Glomerular endothelial cell (primary cell): ENCODE results near the gene DEFB128. TPM values are rescaled to one million over a fixed set of nuclear protein-coding genes. Genes with fewer than 3 reads are reported as not detected.
"Not testable (repeated sequence)": the region's sequence is repeated elsewhere in the genome, so short reads cannot be mapped to it uniquely, and the experiment has no call there.

Experiments
- DNase-seq: peaks from one replicate; pipeline ENCODE4 v3.0.0-alpha.2; 2011; ENCODE audit warnings: low read depth, low spot score; ENCODE audit errors: extremely low read depth
- total RNA-seq: library from RNA; depleted of rRNA; stranded (reverse); fragments of >200 nt; gene quantifications from 2 replicates; pipeline ENCODE4 v1.2.3, GENCODE V29; 2015

The DEFB128 gene
- total RNA-seq, result not detected in 2 replicates

DNA sequence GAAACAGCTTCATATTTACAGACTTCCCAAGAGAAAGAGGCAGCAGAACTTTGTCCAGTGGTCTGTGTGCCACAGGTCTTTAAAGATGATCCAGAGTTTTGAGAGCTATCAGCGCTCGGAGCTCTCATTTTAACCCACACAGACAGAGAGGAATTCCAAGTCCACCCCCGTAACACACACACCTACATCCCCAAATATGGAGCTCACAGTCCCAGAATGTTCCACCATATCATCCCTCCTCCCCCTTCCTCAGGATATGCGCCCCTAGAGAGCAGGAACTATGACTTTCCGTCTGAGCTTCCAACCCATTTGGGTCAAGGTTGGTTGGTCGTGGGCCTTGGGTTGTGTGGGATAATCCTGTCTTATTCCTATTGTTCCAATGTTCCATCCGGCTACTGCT, at the start of gene DEFB128:
TSS of gene DEFB128 (minus strand) at position 101 of the 400 bp plus-strand sequence. CDS start at position 13, 88 bp downstream.
- no peak for DNase-seq

DNA sequence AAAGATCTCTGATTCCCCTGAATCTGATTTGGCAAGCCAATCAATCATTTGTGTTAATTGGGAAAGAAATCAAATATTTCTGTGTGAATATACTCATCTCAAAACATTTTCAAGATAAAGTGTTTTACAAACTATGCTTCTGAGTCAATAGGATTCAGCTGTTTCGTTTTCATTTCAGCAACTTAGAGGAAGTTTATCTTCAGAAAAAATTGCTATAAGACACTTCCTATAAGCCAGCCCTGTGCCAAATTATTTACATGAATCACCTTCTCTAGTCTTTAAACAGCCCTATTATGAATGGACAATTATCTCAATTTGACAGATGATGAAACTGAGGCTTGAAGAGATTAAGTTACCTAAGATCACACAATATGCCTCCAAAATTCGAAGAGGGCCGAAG, 48.4 kb upstream of the DEFB128 start:
- DNase-seq, result no peak

DNA sequence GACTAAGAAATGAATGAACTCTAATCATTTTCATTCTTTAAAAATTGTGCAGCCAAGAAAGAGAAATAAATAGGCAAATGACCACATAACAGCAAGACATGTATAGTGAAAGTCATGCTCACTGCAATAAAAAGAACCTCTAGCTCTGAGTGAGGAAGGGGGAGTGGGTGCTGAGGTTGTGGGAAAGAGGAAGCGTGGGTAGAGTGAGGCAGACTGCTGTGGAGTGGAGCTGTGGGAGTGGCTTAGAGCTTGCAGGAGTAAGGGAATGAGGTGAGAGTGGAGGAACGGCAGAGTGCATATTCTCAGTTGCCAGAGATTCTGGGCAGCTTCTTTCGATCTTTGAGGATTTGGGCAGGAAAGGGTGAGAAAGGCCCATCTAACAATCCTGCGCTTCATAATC, 48.0 kb upstream of the DEFB128 start:
- DNase-seq, result no peak

DNA sequence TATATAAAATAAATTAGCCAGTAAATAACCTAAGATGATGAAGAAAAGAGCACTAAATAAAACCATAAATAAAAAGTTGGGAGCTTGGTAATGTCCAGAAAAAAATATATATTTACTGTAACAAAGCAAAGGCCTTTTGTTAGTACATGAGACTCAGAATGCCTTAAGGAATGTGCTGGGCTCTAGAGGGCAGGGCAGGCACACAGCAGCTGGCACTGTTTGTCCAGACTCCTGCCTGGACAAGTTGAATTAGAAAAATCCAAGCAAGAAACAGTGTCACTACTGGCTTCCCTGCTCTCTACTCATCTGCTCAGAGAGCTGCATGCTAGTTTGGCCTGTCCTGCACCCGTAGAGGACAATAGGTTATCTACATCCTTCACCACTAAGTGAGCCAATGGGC, 46.4 kb upstream of the DEFB128 start:
- no peak for DNase-seq

DNA sequence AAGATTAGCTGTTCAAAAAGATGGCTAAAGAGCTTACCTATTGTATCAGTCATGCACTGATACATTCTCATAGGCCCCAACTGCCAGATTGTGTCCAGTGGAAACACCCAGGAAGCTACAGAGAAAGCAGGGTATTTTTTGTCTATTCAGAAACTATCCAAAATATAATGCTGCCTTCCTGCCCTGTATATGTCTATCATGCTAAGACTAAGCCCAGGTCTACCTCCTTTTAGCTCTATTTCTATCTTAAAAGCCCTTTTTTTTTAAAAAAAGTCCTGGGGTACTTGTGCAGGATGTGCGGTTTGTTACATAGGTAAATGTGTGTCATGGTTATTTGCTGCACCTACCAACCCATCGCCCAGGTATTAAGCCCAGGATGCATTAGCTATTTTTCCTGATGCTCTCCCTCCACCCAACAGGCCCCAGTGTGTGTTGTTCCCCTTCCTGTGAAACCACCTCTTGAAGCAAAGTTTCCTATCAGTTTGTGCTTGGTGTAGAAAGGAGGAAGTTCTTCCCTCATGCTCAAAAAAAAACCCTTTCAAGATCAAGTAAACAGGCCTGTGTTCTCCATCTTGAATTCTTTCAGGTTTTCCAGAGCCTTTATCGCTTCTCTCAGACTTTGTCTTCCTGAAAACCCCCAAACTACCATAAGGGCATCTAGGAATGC, 38.1 kb upstream of the DEFB128 start:
- DNase-seq, result no peak

DNA sequence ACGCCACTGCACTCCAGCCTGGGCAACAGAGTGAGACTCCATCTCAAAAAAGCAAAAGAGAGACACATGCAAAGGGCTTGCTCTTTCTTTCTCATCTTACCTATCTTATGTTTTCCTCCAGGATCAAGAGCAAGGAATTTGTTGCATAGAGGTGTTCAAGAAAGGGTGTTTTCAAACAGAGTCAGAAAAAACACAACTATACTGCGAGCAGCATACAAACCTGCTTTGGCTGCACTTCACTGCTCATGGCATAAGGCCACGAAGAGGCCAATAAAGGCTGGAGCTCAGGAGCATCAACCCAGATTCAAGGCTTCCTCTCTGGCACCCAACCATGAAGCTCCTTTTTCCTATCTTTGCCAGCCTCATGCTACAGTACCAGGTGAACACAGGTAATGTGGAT, 37.4 kb upstream of the DEFB128 start, which contains the start of gene DEFB129:
TSS of gene DEFB129 (plus strand) at position 301 of the 400 bp plus-strand sequence. CDS start at position 332, 31 bp downstream.
- no peak for DNase-seq

DNA sequence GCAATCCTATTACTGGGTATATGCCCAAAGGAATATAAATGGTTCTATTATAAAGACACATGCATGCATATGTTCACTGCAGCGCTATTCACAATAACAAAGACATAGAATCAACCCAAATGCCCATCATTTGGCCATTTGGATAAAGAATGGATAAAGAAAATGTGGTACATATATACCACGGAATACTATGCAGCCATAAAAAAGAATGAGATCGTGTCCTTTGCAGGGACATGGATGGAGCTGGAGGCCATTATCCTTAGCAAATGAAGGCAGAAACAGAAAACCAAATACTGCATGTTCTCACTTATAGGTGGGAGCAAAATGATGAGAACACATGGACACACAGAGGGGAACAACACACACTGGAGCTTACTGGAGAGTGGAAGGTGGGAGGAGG, 36.4 kb upstream of the DEFB128 start:
- not testable (repeated sequence) for DNase-seq

DNA sequence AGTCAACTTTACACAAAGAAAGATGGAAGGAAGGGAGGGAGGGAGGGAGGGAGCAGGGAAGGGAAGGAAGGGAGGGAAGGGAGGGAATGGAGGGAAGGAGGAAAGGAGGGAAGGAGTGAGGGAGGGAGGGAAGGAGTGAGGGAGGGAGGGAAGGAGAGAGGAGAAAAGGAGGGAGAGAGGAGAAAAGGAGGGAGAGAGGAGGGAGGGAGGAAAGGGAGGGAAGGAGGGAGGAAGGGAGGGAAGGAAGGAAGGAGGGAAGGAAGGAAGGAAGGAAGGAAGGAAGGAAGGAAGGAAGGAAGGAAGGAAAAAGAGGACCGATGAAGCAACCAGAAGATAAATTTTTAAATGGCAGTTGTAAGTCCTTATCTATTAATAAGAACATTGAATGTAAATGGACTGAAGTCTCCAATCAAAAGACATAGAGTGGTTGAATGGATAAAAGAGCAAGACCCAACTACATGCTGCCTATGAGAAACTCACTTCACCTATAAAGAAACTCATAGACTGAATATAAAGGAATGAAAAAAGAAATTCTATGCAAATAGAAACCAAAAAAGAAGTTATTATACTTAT, 31.8 kb upstream of the DEFB128 start:
- DNase-seq, result no peak

DNA sequence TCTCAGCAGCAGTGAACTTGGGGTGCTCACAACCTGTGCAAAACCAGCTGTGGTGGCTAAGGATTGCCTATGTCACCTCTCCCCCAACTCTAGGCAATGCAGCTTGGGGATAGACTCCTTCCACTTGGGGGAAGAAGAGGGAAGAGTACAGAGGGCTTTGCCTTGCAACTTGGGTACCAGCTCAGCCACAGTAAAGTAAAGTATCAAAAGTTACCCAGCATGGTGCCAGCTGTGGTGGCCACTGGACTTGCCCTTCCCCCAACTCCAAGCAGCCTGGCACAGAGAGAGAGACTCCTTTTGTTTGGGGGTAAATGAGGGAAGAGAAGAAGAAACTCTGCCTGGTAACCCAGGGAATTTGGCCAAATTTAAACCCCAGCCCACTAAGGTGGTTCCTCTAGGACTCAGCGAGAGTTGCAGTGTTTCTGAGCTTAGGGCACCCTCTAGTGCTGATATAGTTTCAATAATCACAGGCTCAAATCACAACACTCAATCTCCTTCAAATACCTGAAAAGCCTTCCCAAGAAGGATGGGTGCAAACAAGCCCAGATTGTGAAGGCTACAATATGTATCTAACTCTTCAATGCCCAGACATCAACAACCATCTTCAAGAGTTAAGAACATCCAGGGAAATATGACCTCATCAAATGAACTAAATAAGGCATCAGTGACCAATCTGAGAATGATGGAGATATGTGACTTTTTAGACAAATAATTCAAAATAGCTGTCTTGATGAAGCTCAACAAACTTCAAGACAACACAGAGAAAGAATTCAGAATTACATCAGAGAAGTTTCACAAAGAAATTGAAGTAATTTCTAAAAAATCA, 30.0 kb upstream of the DEFB128 start:
- DNase-seq, result no peak

DNA sequence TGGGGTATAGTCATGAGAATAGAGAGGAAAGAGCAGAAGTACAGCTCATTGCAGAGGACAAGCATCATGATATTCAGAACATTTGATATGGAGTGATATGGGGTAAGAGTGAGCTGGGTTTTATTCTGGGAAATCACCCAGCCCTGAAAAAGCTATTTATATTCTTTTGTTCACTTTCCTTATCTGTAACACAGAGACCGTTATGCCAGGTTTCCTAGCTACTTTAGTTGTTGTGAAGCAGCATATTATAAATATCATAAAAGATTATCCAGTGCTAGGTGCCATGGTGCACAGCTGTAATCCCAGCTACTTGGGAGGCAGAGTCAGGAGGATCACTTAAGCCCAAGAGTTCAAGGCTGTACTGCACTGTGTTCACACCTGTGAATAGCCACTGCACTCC, 27.8 kb upstream of the DEFB128 start:
- DNase-seq, result no peak

DNA sequence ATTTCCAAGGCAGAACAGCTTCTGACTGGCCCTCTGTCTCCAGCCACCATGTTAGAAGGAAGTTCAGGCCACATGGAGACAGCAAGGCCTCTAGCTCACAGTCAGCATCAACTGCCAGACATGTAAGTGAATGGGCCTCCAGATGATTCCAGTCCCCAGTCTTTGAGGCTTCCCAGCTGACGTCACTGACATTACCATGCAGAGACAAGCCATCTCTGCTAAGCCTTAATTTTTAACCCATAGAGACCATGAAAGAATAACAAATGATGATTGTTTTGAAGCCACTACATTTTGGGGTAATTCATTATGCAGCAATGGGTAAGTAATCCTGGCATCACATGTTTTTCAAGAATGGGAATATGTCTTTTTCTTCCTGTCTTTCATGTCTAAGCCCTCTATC, 26.3 kb upstream of the DEFB128 start:
- no peak for DNase-seq

DNA sequence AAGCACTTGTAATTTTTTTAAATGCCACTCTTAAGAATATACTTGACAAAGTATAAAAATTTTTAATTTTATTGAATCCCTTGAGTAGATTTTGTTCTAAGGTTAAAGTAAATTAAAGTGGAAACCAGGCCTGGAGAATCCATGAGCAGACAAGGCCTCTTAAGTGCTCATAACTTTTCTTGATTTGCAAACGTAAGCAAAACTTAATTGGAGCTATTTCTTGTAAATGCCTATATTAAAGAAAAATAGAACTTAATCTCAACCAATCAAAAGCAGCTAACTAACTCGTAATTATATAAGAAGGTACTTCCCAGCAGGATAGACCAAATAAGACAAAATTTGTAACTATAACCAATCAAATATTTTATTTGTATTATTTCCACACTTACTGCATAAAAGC, 24.9 kb upstream of the DEFB128 start:
- no peak for DNase-seq

DNA sequence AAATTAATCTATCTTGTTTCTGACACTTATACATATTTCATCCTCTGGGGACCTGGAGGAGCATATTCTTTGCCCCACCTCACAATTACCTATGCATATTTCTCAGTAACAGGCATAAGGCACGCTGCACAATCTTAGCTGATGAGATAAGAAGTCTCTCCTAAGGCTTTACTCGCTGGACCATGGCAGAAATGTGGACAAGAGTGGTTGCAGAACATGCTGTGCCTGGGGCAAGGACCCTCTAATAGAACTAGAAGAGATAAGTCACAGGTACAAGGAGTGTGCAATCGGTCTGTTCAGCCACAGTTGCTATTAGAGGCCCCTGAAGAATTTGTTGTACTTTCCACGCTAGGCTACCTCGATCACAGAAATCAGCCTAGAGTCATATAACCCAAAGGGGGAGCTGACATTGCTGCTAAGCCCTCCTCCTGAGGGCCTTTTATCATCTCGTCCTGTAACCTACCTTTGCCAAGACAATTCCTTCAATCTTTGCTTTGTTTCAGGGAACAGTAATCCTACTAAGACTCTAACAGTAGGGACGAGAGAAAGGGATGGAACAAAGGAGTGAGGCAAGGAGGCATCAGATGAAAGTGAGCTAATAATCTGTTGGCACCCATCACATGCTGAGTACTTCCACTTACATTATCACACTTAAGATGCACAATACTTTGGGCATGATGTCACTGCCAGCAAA, 21.4 kb upstream of the DEFB128 start:
- DNase-seq, result no peak

DNA sequence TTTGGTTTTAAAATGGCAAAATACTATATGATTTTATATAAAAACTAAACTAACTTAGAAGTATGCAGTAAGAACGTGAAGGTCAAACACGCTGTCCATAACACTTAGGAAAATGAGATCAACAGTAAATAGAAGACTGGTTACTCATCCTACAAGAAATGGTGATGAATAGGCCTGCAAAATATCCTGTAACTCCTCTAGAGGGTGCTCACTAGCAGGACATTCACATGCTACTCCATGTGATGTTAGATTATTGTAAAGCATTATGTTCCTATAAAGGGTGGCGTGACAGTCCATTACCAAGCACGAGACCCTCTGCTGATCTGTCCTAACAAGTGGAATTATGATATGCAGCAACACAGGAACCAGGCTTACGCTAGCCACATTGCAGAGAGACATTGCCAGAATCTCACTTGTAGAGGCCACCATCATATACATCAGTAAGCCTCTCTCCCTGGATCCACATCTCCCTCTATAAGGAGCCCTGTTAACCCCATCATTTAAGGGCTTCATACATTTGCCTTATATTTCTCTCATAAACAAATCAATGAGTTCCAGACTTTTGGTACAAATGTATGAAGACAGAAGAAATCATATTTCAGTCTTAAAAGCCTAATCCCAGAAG, 19.5 kb upstream of the DEFB128 start:
- DNase-seq, result peak; percentile 16

DNA sequence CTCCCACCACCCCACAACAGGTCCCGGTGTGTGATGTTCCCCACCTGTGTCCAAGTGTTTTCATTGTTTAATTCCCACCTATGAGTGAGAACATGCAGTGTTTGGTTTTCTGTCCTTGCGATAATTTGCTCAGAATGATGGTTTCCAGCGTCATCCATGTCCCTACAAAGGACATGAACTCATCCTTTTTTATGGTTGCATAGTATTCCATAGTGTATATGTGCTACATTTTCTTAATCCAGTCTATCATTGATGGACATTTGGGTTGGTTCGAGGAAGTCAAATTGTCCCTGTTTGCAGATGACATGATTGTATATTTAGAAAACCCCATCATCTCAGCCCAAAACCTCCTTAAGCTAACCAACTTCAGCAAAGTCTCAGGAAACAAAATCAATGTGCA, 14.1 kb upstream of the DEFB128 start:
- not testable (repeated sequence) for DNase-seq

DNA sequence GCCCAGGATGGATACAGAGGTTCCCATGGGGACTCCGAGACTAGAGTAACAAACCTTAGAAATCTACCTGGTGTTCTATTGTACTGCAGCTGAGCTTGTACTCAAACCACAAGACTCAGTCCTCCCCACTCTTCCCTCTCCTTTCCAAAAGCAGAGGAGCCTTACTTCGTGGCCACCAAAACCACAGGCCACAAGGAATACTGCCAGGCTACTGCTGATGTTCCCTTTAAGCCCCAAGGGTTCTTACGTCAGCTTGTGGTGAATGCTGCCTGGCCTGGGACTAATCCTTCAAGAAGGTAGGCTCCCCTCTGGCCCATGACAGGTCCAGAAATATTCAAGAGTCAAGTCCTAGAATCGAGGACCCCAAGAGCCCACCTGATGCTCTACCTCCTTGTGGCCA, 10.5 kb upstream of the DEFB128 start:
- no peak for DNase-seq

DNA sequence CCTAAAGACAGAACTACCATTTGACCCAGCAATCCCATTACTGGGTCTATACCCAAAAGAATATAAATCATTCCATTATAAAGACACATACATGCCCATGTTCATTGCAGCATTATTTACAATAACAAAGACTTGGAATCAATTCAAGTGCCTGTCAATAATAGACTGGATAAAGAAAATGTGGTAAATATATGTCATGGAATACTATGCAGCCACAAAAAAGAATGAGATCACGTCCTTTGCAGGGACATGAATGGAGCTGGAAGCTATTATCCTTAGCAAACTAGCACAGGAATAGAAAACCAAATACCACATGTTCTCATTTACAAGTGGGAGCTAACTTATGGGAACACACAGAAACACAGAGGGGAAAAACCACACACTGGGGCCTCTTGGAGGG, 8.7 kb upstream of the DEFB128 start:
- no peak for DNase-seq

DNA sequence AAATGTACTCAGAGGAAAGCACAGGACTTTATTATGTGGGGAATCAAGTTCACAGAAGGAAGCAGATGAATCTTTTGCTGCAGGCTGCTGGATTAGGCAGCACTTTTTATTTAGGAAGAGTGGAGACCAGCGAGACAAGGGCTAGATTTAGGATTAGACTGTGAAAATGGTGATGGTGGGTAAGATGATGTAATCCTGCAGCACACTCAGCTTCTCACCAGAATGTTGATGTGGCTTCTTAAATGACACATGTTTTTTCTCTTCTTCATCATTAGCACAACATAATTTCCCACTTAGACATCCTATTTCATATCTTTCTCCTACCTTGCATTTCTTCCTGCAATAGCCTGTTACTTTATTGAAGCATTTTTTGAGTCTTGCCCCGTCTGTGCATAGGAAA, 1.8 kb downstream of the DEFB128 start:
- DNase-seq, result no peak

DNA sequence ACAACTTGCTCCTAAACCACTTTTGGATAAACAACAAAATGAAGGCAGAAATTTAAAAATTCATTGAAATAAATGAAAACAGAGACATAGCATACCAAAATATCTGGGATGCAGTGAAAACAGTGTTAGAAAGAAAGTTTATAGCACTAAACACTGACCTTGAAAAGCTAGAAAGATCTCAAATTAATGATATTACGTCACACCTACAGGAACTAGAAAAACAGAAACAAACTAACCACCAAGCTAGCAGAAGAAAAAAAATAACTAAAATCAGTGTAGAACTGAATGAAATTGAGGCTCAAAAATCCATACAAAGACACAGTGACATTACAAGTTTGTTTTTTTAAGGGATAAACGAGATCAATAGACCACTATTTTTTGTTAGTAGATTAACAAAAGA, 5.2 kb downstream of the DEFB128 start:
- DNase-seq, result no peak

DNA sequence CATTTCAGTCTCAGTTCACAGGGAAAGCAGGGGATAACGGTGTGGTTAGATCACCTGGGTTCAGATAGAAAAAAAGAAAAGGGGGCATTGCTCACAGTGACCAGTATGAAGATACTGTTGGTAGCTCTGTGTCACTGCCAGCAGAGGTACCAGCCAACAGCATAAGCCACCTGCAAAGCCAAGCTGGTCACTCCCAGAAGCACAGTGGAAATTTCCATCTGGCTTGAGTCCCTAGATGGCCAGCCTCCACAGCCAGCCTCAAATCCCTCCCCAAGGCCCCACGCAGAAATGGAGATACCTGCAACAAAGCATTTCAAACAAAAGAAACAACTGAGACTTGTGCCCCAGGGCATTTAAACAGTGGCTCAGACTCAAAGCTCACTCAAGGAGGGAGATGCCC, 20.6 kb downstream of the DEFB128 start:
- no peak for DNase-seq

DNA sequence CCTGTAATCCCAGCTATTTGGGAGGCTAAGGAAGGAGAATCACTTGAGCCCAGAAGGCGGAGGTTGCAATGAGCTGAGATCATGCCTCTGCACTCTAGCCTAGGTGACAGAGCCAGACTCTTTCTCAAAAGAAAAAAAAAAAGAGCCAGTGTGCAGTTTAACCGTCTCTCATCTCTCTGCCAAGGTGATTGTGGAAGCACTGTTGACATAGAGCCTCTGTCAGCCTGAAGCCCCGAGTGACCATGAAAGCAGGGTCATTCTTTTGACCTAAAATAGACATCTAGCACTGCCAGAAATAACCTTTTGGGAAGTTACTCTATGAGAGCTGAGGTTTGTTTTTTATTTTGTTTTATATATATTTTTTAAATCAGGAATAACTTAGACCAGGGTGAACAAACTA, 24.9 kb downstream of the DEFB128 start:
- DNase-seq, result no peak
